KOPT-K1 (cell line): ENCODE results near the gene ABL1.

Experiments used
- H3K27ac ChIP-seq: fragments of 200-600 bp; sonication (generic); 2 replicates; pipeline ENCODE4 v1.5.1; 2016; ENCODE audit warnings: antibody characterized with exemption, mild to moderate bottlenecking, low read depth, low read length; ENCODE audit not compliant: poor library complexity, severe bottlenecking
- H3K36me3 ChIP-seq: fragments of 200-600 bp; sonication (generic); 2 replicates; pipeline ENCODE4 v1.5.1; 2017; ENCODE audit warnings: antibody characterized with exemption, mild to moderate bottlenecking, low read length, moderate library complexity; ENCODE audit not compliant: insufficient read depth
- H3K9me3 ChIP-seq: fragments of 200-600 bp; sonication (generic); 2 replicates; pipeline ENCODE4 v1.5.1; 2017; ENCODE audit warnings: antibody characterized with exemption, low read length, mild to moderate bottlenecking; ENCODE audit not compliant: insufficient read depth, poor library complexity, severe bottlenecking

ABL1 gene

DNA sequence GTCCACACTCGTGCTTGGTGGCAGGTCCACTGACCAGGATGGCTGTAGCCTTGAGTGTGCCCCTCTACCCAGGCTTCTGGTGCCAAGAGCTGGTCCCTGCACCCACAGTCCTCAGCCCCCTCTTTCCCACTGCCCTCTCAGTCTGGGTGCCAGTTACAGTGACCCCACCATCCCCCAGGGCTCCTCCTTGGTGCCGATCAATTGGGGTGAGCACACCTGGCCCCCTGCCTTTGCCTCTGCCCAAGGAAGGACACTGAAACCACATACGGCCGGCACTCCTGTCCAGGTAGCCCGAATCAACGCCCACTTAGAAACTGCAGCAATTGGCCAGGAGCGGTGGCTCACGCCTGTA, 80.0 kb downstream of the ABL1 start:
- no peaks in the 10 kb centered on the region for H3K36me3 ChIP-seq
- no peaks in the 10 kb centered on the region for H3K9me3 ChIP-seq
- no peak overlapping the region for H3K27ac ChIP-seq

DNA sequence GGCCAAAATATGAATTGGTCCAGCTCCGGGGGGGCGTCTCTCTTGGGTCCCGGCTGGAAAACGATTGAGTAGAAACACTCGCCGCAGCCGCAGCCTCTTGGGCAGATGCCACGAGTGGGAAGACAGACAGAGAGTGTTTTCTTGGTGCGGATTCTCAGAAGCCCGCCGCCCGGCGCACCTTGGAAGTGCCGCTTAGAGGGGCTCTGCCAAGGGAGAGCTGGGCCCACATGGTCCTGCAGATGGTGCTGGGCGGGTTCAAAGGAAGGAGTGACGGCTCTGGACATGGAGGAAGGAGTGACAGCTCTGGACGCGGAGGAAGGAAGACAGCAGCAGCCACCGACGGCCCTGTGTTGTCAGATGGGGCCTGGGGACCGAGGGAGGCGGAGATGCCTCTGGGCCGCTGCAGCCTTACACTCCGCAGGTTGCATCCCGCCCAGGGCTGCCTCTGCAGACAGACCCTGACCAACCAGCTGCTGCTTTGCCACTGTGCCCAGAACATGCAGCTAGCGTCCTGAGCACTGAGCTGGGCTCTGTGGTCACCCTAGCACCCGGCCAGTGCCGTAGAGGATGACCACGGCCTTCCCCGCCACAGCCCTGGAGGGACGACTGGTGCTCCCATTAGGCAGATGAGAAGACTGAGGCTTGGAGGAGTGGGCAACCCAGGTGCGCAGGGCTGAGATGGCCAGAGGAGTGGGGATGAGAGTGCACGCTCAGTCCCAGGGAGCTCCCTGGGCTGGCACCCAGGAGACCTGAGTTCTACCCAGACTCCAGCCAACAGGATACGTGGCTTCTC, 82.3 kb downstream of the ABL1 start:
- no peaks in the 10 kb centered on the region for H3K36me3 ChIP-seq
- no peak overlapping the region for H3K27ac ChIP-seq
- H3K9me3 ChIP-seq = no peaks in the 10 kb centered on the region

DNA sequence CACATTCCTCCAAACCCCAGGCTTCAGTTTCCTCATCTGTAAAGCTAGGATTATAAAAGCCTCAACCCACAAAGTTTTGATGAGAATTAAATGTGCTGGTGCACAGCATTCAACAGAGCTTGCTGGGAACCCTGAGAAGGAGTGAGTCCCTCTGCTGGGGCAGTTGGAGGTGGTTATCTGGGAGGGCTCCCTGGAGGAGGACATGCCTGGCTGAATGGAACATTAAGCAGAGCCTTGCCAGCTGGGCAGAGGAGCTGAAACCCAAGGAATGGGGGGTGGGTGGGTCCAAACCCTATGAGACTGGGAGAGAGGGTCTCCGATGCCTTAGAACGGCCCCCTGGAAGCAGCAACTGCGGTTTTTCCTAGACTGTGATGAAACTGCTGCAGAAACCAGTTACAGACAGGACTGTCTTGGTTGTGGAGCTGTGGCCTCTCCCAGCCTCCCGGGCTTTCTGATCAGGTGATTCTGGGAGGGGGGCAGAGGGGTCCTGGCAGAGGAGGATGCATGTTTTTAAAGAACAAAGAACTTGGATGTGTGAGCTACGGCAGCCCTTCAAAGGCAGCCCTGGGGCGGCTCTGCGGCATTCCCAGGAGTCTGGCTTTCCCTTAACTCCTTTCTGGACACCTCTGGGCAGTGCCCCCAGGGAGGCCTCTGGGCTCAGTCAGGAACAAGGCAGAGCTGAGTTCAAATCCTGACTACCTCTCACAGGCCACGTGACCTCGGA, 83.2 kb downstream of the ABL1 start:
- Histone ChIP-seq H3K36me3 (no peaks in the 10 kb centered on the region), H3K9me3 (no peaks in the 10 kb centered on the region)

DNA sequence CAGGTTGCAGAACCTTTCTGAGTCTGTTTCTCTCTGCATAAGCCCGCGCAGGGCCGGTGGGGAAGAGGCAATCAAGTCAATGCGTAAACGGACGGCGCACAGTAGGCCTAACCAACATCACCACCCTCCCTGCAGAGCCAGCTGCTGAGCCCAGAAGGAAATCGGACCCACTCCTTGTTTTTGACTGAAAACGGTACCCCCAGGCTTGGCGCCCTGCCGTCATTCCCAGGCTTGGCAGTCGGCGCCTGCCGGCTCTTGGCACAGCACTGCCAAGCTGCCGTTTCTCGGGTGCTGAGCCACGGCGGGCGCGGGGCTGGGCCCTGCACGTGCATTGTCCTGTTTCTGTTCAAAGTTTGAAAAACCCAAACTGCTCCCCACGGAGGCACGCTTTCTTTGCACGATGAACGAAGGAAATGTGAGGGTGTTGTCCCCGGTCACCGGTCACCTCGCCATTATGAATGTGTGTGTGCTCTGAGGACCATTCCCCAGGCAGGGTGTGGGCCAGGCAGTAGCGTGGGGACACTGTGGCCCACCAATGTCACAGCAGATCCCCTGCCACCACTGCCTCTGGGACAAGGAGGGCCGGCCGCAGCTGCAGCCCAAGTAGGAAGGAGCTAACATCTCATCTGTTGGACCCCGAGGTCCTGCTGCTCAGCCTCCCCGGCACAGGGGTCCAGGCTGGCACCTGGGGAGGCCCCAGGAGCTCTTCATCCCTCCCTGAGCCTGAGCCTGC, 83.9 kb downstream of the ABL1 start:
- no peaks in the 10 kb centered on the region for H3K9me3 ChIP-seq
- H3K27ac ChIP-seq = no peak overlapping the region
- no peaks in the 10 kb centered on the region for H3K36me3 ChIP-seq

More for the DNA sequence above, 83.2 kb downstream of the ABL1 start:
- H3K27ac ChIP-seq = no peak overlapping the region

DNA sequence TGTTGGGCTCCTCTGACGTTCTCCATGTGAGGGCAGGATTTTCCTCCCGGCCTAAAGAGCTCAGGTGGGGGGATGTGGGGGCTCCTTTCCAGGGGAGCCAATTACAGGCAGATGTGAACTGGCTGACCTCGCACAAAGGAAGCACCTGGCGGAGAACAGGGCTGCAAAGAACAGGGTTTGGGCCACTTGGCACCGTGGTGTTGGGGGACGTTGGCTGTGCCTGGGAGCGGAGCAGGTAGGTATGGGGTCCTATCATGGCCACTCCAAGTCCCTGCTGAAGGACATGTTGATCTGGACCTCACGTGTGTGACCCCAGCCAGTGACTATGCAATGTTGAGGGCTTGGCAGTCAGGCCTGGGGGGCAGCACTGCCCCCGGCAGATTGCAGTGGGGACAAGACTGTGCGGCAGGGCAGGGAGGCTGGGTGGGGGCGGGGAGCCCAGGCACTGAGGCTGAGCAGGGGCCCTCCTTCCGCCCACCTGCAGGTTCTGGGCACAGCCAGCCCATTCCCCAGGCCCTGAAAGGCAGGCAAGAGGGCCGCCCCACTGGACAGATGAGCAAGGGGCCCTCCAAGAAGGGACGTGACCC, 84.6 kb downstream of the ABL1 start:
- no peaks in the 10 kb centered on the region for H3K9me3 ChIP-seq
- H3K27ac ChIP-seq = no peak overlapping the region
- H3K36me3 ChIP-seq = no peaks in the 10 kb centered on the region

DNA sequence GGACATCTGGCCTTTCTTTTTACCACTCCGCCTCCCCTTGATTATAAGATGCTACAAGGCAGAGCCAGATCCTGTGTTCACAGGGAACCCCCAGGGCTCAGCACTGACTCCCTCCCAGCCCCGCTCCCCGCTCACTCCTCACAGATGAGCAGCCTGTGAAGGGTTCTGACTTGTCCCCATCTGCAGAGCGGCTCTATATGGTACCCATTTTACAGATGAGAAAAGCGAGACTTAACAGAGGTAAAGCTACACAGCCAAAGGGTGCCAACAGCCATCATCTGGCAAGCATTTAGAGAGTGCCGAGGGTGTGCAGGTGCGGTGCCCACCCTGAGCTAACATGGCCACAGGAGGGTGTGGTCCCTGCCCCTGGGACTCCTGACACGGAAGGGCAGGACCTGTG, 85.2 kb downstream of the ABL1 start:
- no peak overlapping the region for H3K27ac ChIP-seq
- H3K9me3 ChIP-seq = no peaks in the 10 kb centered on the region
- no peaks in the 10 kb centered on the region for H3K36me3 ChIP-seq

DNA sequence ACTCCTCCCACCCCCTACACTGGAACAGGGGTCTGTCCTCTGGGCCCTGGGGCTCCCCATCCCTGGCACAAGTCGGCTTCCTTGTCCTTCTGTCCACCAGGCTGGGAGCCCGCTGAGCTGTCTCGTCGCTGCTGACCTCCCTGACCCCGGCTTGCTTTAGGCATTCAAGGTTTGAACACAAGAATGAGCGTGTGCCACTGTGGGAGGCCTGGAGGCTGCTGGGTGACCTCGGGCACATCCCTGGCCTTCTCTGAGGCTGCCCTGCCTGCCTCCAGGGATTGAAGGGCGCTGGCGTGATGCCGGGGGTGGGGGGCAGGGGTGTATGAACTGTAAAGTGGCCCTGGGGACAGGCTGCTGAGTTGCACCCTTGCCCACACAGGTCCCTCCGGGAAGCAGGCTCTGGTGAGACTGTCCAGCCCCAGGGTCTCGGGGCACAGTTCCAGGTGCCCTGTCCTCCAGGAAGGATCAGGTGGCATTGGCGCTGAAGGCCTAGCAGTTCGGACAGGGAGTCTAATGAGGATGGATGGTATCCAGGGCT, 85.8 kb downstream of the ABL1 start:
- no peaks in the 10 kb centered on the region for H3K9me3 ChIP-seq
- H3K27ac ChIP-seq = no peak overlapping the region
- no peaks in the 10 kb centered on the region for H3K36me3 ChIP-seq

DNA sequence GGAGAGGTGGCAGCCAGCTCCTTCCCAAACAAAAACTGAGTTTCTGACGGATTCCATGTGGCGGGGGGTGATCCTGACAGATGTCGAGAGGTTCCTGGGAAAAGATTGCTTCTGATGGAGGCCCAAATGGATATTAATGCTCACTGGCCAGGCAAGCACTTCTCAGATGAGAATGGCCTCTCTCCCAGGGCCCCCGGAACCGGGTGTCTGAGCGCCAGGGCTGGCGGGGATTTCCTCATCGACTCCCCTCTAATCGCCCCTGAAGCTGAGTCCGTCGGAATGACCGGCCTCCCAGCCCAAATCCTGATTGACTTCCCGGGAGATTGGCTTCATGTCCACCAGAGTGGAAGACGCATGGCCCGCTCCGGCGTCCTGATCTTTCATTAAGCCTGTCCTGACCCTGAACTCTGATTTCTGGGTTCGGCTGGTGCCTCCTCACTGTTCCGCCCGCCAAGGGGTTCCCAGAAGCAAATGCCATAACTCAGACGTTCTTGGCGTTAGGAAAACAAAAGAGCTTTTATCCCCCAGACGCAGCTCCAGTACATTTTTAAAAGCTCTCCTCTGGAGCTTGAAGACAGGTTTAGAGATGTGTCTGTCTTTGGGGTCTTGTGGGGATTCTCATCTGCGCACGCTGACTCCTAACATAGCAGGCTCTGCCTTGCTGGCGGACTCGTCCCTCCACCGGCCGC, 86.4 kb downstream of the ABL1 start:
- Histone ChIP-seq H3K9me3 (no peaks in the 10 kb centered on the region), H3K27ac (no peak overlapping the region), H3K36me3 (no peaks in the 10 kb centered on the region)

DNA sequence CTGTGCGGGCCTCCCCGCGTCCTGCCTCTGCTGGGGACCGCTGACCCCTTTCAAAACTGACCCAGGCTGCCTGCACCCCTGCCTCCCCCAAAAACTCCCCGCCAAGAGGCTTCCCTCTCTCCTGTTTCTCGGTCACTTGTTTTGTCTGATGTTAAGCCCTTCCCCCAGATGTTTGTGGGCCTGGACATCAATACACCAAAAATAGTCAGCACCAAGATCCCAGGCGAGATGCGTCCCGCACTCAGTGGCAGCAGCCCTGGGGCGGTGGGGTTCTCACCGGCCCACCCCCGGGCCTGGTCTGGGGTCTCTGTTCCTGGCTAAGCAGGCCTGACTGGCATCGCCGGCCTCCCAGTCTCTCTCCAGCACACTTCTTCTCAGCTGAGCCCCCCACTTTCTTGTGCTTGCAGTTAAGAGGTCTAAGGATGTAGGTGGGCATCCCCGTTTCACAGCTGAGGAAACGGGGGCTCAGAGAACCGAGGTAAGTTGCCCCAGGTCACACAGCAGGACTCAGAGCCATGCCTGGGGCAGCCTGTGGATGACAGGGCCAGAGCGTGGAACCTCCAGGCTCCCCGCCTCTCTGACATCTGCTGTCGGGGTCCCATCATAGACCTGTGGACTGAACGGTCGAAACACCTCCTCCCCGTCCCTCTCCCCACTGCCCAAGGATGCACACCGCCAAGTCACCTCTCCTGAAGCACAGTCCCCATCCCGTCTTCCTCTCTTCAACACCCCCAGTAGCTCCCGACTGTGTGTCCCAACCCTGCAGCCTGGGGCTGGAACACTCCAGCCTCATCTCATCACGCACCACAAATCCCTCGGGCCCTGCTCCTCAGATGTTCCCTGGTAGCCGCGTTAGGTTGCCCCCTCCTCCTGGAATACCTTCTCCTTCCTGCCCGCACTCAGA, 87.2 kb downstream of the ABL1 start:
- no peaks in the 10 kb centered on the region for H3K36me3 ChIP-seq
- H3K9me3 ChIP-seq = no peaks in the 10 kb centered on the region
- no peak overlapping the region for H3K27ac ChIP-seq

DNA sequence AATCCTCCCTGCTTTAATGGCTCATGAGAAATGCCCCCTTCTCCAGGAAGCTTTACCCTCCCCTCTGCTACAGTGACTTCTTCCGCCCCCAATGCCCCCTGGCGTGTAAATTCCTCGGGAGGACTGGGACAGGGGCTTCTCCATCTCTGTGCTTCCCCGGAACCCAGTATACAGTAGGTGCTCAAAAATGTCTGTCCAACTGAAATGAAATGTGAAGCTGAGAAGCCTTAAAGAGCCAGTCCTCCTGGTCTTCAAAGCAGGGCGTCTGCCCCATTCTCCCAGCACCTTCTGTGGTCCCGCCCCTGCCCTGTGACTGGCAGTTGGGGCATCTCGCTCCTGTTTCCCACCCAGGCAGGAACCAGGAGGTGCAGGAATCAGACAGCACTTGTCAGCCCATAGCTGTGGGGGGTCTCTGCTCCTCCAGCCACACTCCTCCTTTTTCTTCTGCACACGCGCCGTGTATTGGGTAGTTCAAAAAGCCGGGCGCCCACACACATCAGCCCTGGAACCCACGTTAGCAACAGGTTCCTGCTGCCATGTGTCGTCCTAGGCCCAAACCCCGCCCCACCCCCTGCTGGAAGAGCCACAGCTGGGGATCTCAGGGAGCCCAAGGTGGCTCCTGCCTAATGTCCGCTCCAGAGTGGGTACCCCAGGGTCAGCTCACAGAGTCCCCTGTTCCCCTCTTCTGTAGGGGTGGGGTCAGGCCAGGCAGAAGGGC, 88.0 kb downstream of the ABL1 start:
- Histone ChIP-seq H3K9me3 (no peaks in the 10 kb centered on the region), H3K36me3 (no peaks in the 10 kb centered on the region), H3K27ac (no peak overlapping the region)

DNA sequence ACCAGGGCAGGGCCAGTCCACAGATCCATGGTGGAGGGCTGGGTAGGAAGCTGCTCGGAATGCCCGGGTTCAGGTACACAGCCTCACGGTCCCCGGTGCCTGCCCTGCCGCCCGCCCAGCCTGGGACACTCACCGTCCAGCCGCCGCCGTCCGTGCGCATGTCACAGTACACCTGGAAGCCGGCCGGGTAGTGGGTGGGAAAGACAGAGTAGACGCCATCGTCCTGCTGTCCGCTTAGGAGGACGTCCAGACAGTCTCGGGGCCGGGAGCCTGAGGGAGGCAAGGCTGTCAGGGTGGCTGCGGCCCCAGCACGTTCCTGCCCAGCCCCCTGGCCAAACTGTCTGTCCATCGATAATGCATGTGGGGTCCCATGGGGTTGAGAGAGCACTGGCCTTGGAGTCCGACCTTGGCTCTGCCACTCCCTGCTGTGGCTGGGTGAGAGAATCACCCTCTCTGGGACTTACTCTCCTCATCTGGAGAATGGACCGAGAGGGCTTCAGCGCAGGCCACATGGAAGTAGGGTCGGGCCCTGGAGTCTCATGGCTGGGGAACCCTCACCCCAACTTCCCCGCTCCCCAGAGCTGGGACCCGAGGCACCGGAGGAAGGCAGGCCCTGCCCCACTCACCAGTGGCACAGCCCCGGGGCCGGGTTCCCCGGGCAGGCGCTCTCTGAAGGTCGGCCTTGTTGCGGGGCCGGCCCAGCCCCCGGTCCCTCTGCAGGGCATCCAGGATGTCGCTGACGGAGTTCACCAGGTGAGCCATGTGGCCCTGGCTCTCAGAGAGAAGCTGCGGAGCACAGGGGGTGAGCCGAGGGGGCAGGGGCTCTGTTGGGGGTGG, 88.8 kb downstream of the ABL1 start:
- H3K27ac ChIP-seq = no peak overlapping the region

DNA sequence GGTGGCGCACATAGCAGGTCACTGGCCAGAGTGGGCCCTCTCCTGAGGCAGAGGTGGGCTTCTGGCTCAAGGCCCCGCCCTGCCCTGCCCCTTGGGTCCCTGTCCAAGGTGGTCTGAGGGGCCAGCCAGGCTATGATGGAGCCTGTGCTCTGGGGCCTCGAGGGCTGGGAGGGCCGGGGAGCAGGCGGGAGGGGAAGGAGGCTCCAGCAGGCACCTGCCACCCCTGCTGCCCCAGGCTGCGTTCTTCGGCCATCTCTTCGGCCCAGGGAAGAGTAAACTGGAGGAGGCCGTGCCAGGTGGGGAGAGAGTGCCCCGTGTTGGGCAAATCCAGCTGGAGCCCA, 89.4 kb downstream of the ABL1 start:
- Histone ChIP-seq H3K36me3 (no peaks in the 10 kb centered on the region), H3K27ac (no peak overlapping the region), H3K9me3 (no peaks in the 10 kb centered on the region)

More for the DNA sequence above, 88.8 kb downstream of the ABL1 start:
- no peaks in the 10 kb centered on the region for H3K36me3 ChIP-seq
- no peaks in the 10 kb centered on the region for H3K9me3 ChIP-seq
